Nephron (organoid): Measurements from ENCODE around the gene SORCS2.

Experiments used
- H3K27ac Mint-ChIP-seq, 3 experiments: 2 replicates each; pipeline ENCODE4 v1.8.0; 2020; ENCODE audit warnings: mixed read lengths in 3 of 3, mild to moderate bottlenecking in 2 of 3, moderate library complexity in 1 of 3
- H3K27me3 Mint-ChIP-seq: 2 replicates; pipeline ENCODE4 v1.8.0; 2021; ENCODE audit warnings: low read depth, mild to moderate bottlenecking, moderate library complexity, mixed read lengths
- H3K36me3 Mint-ChIP-seq: 2 replicates; pipeline ENCODE4 v1.8.0; 2020; ENCODE audit warnings: low read depth, mixed read lengths
- H3K4me1 Mint-ChIP-seq: 2 replicates; pipeline ENCODE4 v1.8.0; 2020; ENCODE audit warnings: mixed read lengths
- H3K4me3 Mint-ChIP-seq, 3 experiments: 2 replicates each; pipeline ENCODE4 v1.8.0; 2020; ENCODE audit warnings: mild to moderate bottlenecking in 3 of 3, mixed read lengths in 3 of 3, moderate library complexity in 2 of 3
- H3K9me3 Mint-ChIP-seq: 2 replicates; pipeline ENCODE4 v1.8.0; 2020; ENCODE audit warnings: mixed read lengths
- TF ChIP-seq, protein P1 (sequence below), 3 experiments: fragments of 200-600 bp; sonication (generic); IDR thresholded peaks; one replicate each; pipeline ENCODE4 v1.5.0; 2021; ENCODE audit warnings: antibody characterized with exemption in 3 of 3; ENCODE audit not compliant: unreplicated experiment in 3 of 3

The SORCS2 gene

DNA sequence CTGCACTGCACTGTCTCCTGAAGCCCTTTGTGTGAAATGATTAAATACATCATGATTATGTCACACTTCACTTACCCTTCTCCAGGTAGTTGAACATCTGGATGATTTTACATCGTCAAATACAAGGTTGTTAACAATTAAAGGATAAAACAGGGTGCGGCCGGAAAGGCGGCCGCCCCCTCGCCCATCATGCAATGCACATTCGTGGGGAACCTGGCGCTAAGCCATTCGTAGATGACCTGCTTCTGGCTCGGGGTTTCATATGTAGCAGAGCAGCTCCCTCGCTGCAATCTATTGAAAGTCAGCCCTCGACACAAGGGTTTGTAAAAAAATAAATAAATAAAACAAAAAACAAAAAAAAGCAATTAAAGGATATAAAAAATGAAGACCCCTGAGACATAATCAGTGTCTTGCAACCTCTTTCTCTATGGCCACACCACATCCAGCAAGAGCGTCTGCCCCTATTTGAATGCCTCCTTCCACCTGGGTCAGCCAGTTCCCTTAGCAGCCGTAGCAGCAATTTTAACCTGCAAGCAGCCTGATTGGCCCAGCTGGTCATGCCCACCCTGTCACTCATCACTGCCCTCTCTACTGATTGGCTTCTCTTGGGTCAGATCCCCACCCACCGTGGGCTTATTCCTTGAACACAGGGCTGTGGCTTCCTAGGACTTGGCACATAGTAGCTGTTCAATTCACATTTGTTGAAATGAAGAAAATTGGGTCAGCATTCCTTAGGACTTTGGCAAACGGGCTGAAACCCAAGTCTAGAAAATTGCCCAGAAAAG, 390.2 kb downstream of the SORCS2 start:
- Mint-ChIP-seq H3K27me3 (peaks cover 8% of the 10 kb centered on the region), H3K36me3 (peaks cover 4% of the 10 kb centered on the region), H3K4me1 (peaks cover 24% of the 10 kb centered on the region), H3K4me3 (no peak overlapping the region), H3K9me3 (peaks cover 22% of the 10 kb centered on the region), H3K27ac (no peak overlapping the region)
- TF ChIP-seq, protein P1, sequence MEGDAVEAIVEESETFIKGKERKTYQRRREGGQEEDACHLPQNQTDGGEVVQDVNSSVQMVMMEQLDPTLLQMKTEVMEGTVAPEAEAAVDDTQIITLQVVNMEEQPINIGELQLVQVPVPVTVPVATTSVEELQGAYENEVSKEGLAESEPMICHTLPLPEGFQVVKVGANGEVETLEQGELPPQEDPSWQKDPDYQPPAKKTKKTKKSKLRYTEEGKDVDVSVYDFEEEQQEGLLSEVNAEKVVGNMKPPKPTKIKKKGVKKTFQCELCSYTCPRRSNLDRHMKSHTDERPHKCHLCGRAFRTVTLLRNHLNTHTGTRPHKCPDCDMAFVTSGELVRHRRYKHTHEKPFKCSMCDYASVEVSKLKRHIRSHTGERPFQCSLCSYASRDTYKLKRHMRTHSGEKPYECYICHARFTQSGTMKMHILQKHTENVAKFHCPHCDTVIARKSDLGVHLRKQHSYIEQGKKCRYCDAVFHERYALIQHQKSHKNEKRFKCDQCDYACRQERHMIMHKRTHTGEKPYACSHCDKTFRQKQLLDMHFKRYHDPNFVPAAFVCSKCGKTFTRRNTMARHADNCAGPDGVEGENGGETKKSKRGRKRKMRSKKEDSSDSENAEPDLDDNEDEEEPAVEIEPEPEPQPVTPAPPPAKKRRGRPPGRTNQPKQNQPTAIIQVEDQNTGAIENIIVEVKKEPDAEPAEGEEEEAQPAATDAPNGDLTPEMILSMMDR (IDR thresholded peaks at IDR 0.05; ENCODE audit: unreplicated experiment in 3 of 3) = no peak

GRCh38 chr4:7584098-7584497, 391.8 kb downstream of the SORCS2 start:
- Mint-ChIP-seq H3K4me3 (no peak overlapping the region), H3K27me3 (peaks cover 10% of the 10 kb centered on the region), H3K4me1 (peaks cover 35% of the 10 kb centered on the region), H3K36me3 (no peaks in the 10 kb centered on the region), H3K9me3 (peaks cover 7% of the 10 kb centered on the region), H3K27ac (peak overlapping the region in 2 of 3 experiments; percentile 31 to 56)
- TF ChIP-seq, protein P1 (IDR thresholded peaks at IDR 0.05; ENCODE audit: unreplicated experiment in 3 of 3) = no peak

DNA sequence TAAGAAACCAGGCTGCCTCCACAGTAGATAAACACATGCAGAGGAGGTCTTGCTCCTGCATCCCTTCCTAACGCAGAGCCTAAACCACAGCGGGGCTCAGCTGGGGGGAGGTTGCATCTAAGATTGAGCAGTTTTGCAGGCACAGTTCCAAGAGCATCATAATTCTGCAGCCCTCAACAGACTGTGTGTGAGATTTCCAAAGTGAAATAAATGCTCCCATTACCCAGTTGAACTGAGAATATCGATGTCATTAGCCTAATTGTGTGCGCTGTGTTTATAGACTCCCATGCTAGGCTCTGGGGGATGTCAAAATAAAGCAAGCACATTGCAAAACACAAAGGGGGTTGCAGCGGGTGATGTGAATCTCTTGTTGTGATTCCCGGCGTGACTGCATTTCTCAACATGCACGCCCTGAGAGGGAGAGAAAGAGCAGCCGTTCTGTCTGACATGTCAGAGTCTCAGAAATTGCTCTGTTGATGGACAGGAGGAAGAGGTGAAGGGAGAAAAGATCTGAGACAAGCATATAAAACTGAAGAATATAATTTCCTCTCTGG, 392.3 kb downstream of the SORCS2 start:
- Mint-ChIP-seq H3K9me3 (peaks cover 4% of the 10 kb centered on the region), H3K4me1 (peaks cover 35% of the 10 kb centered on the region), H3K4me3 (no peak overlapping the region), H3K27me3 (peaks cover 10% of the 10 kb centered on the region), H3K36me3 (no peaks in the 10 kb centered on the region), H3K27ac (peak overlapping the region in 1 of 3 experiments; percentile 31)
- TF ChIP-seq, protein P1 (IDR thresholded peaks at IDR 0.05; ENCODE audit: unreplicated experiment in 3 of 3) = no peak

- no peaks in the 10 kb centered on the region for H3K36me3 Mint-ChIP-seq
These were observed 393.4 kb downstream of the SORCS2 start for GRCh38 chr4:7585768-7586167.

DNA sequence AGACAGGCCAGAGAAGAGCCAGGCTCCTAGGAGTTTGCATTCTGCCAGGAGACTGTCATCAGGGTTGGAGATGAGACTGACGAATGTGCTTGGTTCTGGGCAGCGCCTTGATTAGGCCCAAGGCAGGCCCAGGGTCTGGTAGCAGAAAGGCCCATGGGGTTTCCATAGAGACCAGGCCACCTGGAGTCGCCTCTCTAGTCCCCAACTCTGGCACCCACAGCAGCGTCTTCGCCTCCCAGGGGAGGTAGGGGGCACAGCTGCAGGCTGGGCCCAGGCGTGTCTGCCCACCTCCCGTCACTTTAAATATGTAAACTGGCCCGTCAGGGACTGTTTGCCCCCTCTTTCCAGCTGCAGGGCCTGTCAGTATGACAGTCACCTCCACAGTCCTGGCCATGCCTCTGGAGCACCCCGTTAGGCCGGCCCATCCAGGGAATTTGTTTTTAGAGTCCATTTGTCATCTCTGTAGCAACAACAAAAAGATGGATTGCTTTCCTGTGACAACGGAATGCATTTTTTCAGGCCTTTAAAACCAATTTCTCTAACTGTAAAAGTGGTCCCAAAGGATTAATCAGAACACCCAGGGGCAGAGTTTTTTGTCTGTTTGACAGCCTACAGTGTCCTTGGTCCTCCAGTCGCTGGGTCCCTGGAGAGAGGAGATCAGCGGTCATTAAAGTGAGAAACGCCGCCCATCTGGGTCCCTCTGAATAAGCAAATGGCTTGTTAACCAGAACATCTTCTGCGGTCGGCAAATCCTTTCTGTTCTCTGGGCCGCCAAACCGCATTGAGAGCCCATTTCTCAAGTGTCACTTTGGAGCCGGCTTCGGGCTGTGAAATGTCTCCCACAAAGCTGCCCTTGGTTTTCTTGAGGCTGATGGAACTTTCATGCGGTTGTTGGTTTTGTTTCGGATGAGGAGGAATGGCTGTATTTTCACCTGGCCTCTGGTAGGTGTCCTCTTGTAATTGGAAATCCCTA, 395.4 kb downstream of the SORCS2 start:
- Mint-ChIP-seq H3K27me3 (peaks cover 17% of the 10 kb centered on the region), H3K4me1 (peaks cover 41% of the 10 kb centered on the region), H3K9me3 (no peaks in the 10 kb centered on the region), H3K36me3 (no peaks in the 10 kb centered on the region), H3K4me3 (no peak overlapping the region), H3K27ac (no peak overlapping the region)
- TF ChIP-seq, protein P1 (IDR thresholded peaks at IDR 0.05; ENCODE audit: unreplicated experiment in 3 of 3) = no peak

More at GRCh38 chr4:7585768-7586167, 393.4 kb downstream of the SORCS2 start:
- Mint-ChIP-seq H3K9me3 (no peaks in the 10 kb centered on the region), H3K4me3 (no peak overlapping the region), H3K27me3 (peaks cover 16% of the 10 kb centered on the region), H3K27ac (no peak overlapping the region), H3K4me1 (peaks cover 41% of the 10 kb centered on the region)
- TF ChIP-seq, protein P1 (IDR thresholded peaks at IDR 0.05; ENCODE audit: unreplicated experiment in 3 of 3) = no peak
